Brain microvascular endothelial cell (primary cell): ENCODE measurements around the gene DIPK1C.

Experiments
- DNase-seq: peaks from one replicate; pipeline ENCODE4 v3.0.0-alpha.2; 2020
- H3K27ac ChIP-seq: fragments of 250-450 bp; sonication (Bioruptor Pico); 2 replicates; pipeline ENCODE4 v1.5.1; 2020; ENCODE audit warnings: mild to moderate bottlenecking, moderate library complexity
- H3K27me3 ChIP-seq: fragments of 250-450 bp; sonication (Bioruptor Pico); replicated peaks from 2 replicates; pipeline ENCODE4 v1.5.1; 2020; ENCODE audit warnings: mild to moderate bottlenecking
- H3K36me3 ChIP-seq: fragments of 250-450 bp; sonication (Bioruptor Pico); replicated peaks from 2 replicates; pipeline ENCODE4 v1.5.1; 2020; ENCODE audit warnings: mild to moderate bottlenecking
- H3K4me3 ChIP-seq: 2 replicates; pipeline ENCODE4 v1.5.1; 2011; ENCODE audit warnings: low read depth, mild to moderate bottlenecking, control low read depth, low read length, moderate library complexity
- CTCF ChIP-seq: IDR thresholded peaks from 2 replicates; pipeline ENCODE4 v1.5.1; 2011; ENCODE audit warnings: low read depth, mild to moderate bottlenecking, moderate library complexity, low read length, control low read depth, inconsistent platforms; ENCODE audit errors: missing control alignments
- in situ Hi-C: cut with HindIII; loops from 2 replicates; pipeline ENCODE4 v1.10.0; 2017; ENCODE audit warnings: low sequenced_read_pairs, low pct_ligation_motif_present

DIPK1C gene

DNA sequence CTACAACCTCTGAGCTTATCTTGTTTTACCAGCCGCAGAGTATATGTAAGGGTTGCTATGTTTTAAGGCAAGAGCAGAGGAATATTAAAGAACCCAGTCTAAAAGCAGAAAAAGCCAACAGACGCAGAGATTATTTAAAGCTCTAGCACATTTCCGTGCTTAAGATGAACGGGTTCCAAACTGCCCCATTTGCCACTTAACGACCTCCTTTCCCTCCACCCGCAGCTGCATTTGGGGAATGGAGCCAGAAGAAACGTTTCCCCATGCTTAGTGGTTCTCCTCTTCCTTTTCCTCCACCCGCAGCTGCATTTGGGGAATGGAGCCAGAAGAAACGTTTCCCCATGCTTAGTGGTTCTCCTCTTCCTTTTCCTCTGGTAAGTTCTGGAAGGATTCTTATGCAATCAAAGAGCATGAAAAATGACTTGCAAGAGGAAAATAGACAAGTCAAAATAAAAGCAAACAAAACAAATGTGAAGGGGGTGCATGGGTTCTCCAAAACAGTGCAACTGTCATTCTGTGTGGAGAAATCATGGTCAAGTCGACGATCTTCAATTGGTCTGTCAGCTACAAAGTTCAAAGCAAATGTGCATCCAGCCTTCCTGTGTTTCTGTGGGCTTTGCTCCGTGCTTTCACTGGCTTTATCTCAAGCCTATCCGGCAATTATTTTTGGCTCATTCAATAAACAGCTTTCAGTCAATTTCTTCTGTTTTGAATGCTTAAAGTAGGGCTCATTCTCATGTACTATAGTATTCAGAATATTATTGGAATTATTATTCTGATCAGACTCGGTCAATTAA is 57.8 kb downstream of the DIPK1C start:
- H3K27ac ChIP-seq, result no peak overlapping the region
- no peak for DNase-seq
- no peaks in the 10 kb centered on the region for H3K36me3 ChIP-seq
- H3K27me3 ChIP-seq, result no peaks in the 10 kb centered on the region
- in situ Hi-C loops, result no loop called here
- no peak overlapping the region for H3K4me3 ChIP-seq
- no peak for TF ChIP-seq CTCF

DNA sequence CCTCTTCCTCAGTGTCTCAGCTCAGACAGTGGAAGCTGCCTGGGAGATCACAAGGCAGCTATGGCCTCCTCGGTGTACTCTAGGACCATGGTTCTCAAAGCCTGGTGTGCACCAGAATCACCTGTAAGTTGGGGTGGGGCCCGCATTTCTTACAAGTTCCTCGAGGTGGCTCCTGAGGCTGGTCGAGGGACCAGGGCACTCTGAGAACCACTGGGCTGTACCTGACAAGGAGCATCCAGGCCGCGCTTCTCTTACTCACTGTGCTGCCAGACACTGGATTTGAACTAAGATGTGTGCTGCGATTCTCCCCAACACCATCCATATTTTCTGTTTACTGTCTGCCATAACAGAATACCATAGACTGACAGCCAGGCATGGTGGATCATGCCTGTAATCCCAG is 59.5 kb downstream of the DIPK1C start:
- H3K4me3 ChIP-seq, result no peak overlapping the region
- DNase-seq, result no peak
- in situ Hi-C loops, result no loop called here
- no peaks in the 10 kb centered on the region for H3K36me3 ChIP-seq
- H3K27me3 ChIP-seq, result no peaks in the 10 kb centered on the region
- TF ChIP-seq CTCF, result no peak
- no peak overlapping the region for H3K27ac ChIP-seq

DNA sequence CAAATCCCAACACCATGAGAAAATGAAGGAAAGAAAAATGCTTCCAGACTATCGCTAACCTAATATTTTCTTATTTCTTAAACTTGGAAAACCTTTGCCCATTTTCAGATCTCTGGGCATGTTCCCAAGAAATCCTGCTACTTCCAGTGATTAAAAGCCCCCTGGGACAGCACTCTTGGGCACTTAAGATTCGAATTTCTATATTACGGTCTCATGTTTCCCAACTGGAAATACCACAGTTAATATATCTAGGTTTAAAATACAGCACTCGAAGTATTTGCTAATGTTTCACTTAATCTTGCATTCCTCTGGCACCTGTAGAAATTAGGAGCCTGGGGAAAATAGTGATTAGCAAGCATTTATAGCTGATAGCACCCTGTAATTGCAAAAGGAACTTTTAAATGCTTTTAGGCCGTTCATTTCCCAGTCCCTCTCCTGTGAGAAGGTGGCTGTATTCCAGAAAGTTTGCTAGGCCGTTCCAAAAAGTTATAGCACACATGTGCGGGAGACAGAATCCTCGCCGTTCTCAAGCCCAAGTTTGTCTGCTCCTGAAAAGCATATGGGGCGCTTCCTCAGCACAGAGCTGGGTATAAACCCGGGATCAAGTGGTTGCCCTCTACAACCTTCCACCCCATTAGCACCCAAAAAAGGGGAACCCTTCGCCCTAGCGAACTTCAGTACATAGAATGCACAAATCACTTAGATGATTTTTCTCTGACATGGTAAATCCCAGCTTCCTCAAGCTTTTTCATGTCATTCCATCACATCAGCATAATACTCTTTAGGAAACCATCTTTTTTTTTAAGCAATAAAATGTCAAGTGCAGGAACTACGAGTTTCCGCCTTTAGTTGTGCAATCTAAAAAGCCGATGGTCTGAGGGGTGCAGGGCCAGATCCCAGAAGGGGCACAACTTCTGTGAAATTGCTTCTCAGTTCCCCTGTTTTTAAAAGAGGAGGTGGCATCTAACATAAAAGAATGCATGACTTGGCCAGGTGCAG is 60.6 kb downstream of the DIPK1C start:
- Histone ChIP-seq H3K27me3 (no peaks in the 10 kb centered on the region), H3K4me3 (no peak overlapping the region), H3K27ac (no peak overlapping the region), H3K36me3 (no peaks in the 10 kb centered on the region)
- no peak for DNase-seq
- no peak for TF ChIP-seq CTCF
- in situ Hi-C loops, result no loop called here

- no peak for DNase-seq
- Histone ChIP-seq H3K27me3 (no peaks in the 10 kb centered on the region), H3K27ac (no peak overlapping the region), H3K4me3 (no peak overlapping the region), H3K36me3 (no peaks in the 10 kb centered on the region)
- in situ Hi-C loops, result no loop called here
- TF ChIP-seq CTCF, result no peak
Observed at GRCh38 chr18:74395648-74396154, 61.4 kb downstream of the DIPK1C start.

- TF ChIP-seq CTCF, result no peak
- H3K27me3 ChIP-seq, result no peaks in the 10 kb centered on the region
- H3K36me3 ChIP-seq, result no peaks in the 10 kb centered on the region
- no peak overlapping the region for H3K27ac ChIP-seq
- DNase-seq, result no peak
- in situ Hi-C loops, result no loop called here
- H3K4me3 ChIP-seq, result no peak overlapping the region
Observed at GRCh38 chr18:74395006-74395405, 62.1 kb downstream of the DIPK1C start.
